OCI-LY7 (cell line): ENCODE data around the gene MSL3B.
"Not testable (repeated sequence)": the region's sequence is repeated elsewhere in the genome, so short reads cannot be mapped to it uniquely, and the experiment has no call there.

Source experiments
- BruUV-seq: library from RNA; stranded (reverse); fragments of 400-500 nt; replicated peaks from 2 replicates; lab custom pipeline; 2021; lab: Mats Ljungman, UMichigan
- CTCF ChIA-PET: fragments of 300-600 bp; sonication (Branson Sonifier 250); formaldehyde crosslinking; loops from one replicate; lab custom pipeline; 2022; ENCODE audit warnings: antibody characterized with exemption; ENCODE audit not compliant: unreplicated experiment; lab: Charles Lee
- POLR2A ChIA-PET: fragments of 300-600 bp; sonication (Branson Sonifier 250); formaldehyde crosslinking; loops from one replicate; lab custom pipeline; 2022; ENCODE audit warnings: antibody characterized with exemption; lab: Charles Lee
- DNase-seq: peaks from one replicate; pipeline ENCODE4 v3.0.0-alpha.2; 2015; ENCODE audit warnings: low spot score
- H2AFZ ChIP-seq: fragments of 200-600 bp; sonication (generic), shearing (Covaris generic); 2 replicates; pipeline ENCODE4 v1.6.1; 2014; ENCODE audit warnings: mild to moderate bottlenecking, antibody characterized with exemption, low read length, moderate library complexity
- H3K27ac ChIP-seq: fragments of 200-600 bp; sonication (generic); 2 replicates; pipeline ENCODE4 v1.5.1; 2014; ENCODE audit warnings: mixed run types, low read depth, mild to moderate bottlenecking, moderate library complexity, low read length, inconsistent platforms; ENCODE audit not compliant: poor library complexity, severe bottlenecking
- H3K36me3 ChIP-seq: fragments of 200-600 bp; sonication (generic); 2 replicates; pipeline ENCODE4 v1.6.1; 2014; ENCODE audit warnings: mild to moderate bottlenecking, antibody characterized with exemption, low read length, moderate library complexity, mixed read lengths; ENCODE audit not compliant: insufficient read depth
- H3K4me1 ChIP-seq: fragments of 200-600 bp; sonication (generic); 2 replicates; pipeline ENCODE4 v1.5.1; 2014; ENCODE audit warnings: mild to moderate bottlenecking, low read length; ENCODE audit not compliant: insufficient read depth, poor library complexity, severe bottlenecking
- H3K4me2 ChIP-seq: fragments of 200-600 bp; sonication (generic); 2 replicates; pipeline ENCODE4 v1.6.1; 2014; ENCODE audit warnings: mild to moderate bottlenecking, low read length
- H3K4me3 ChIP-seq: fragments of 200-600 bp; sonication (generic); 2 replicates; pipeline ENCODE4 v1.5.1; 2014; ENCODE audit warnings: mild to moderate bottlenecking, low read depth, low read length; ENCODE audit not compliant: poor library complexity, severe bottlenecking
- H3K79me2 ChIP-seq: fragments of 200-600 bp; sonication (generic); 2 replicates; pipeline ENCODE4 v1.6.1; 2016; ENCODE audit warnings: low read depth, mild to moderate bottlenecking, low read length, moderate library complexity, mixed read lengths; ENCODE audit not compliant: insufficient read depth
- H3K9me2 ChIP-seq: fragments of 200-600 bp; sonication (generic); 2 replicates; pipeline ENCODE4 v1.6.1; 2016; ENCODE audit warnings: mild to moderate bottlenecking, low read length, mixed read lengths; ENCODE audit not compliant: insufficient read depth
- H3K9me3 ChIP-seq: fragments of 200-600 bp; sonication (generic); 2 replicates; pipeline ENCODE4 v1.6.1; 2014; ENCODE audit warnings: mild to moderate bottlenecking, mixed run types, low read length, mixed read lengths
- H4K20me1 ChIP-seq: fragments of 200-600 bp; sonication (generic); 2 replicates; pipeline ENCODE4 v1.6.1; 2014; ENCODE audit warnings: mild to moderate bottlenecking, antibody characterized with exemption, low read length, moderate library complexity, mixed read lengths; ENCODE audit not compliant: insufficient read depth
- EZH2phosphoT487 ChIP-seq: fragments of 200-600 bp; sonication (generic); IDR thresholded peaks from 2 replicates; pipeline ENCODE4 v1.6.1; 2018; ENCODE audit warnings: low read depth, borderline replicate concordance, mild to moderate bottlenecking, mixed run types, antibody characterized with exemption, low read length, moderate library complexity, mixed read lengths
- intact Hi-C: fragments of 100-400 bp; cut with micrococcal nuclease; formaldehyde crosslinking; loops from one replicate; pipeline ENCODE4 v1.10.0; 2022; ENCODE audit not compliant: unreplicated experiment
- TF ChIP-seq, protein P1 (sequence below): fragments of 200-600 bp; sonication (generic); conservative IDR thresholded peaks from 2 replicates; pipeline ENCODE4 v1.5.1; 2014; ENCODE audit warnings: mild to moderate bottlenecking, antibody characterized with exemption, low read length, moderate library complexity, mixed read lengths

The MSL3B gene

GRCh38 chr2:233901884-233902283 lies 33.7 kb upstream of the MSL3B start:
- no peaks in the 10 kb centered on the region for H3K79me2 ChIP-seq
- CTCF ChIA-PET = no interaction called here
- H4K20me1 ChIP-seq = no peaks in the 10 kb centered on the region; the same call in 1 of the 2 replicates
- no peak overlapping the region for H3K4me3 ChIP-seq
- no peak overlapping the region for H3K4me2 ChIP-seq
- POLR2A ChIA-PET = interaction anchor here (0.6 to 1.0 kb wide), 2 partner anchors 13 to 138 kb away, joined by 3 read pairs; no protein-coding TSS in a partner anchor
- TF ChIP-seq, protein P1, sequence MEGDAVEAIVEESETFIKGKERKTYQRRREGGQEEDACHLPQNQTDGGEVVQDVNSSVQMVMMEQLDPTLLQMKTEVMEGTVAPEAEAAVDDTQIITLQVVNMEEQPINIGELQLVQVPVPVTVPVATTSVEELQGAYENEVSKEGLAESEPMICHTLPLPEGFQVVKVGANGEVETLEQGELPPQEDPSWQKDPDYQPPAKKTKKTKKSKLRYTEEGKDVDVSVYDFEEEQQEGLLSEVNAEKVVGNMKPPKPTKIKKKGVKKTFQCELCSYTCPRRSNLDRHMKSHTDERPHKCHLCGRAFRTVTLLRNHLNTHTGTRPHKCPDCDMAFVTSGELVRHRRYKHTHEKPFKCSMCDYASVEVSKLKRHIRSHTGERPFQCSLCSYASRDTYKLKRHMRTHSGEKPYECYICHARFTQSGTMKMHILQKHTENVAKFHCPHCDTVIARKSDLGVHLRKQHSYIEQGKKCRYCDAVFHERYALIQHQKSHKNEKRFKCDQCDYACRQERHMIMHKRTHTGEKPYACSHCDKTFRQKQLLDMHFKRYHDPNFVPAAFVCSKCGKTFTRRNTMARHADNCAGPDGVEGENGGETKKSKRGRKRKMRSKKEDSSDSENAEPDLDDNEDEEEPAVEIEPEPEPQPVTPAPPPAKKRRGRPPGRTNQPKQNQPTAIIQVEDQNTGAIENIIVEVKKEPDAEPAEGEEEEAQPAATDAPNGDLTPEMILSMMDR = no peak
- no peak for TF ChIP-seq EZH2phosphoT487
- BruUV-seq = no TSS peak
- H3K9me3 ChIP-seq = no peaks in the 10 kb centered on the region
- no peaks in the 10 kb centered on the region for H3K36me3 ChIP-seq
- no peaks in the 10 kb centered on the region for H3K9me2 ChIP-seq
- H3K27ac ChIP-seq = no peak overlapping the region
- intact Hi-C loops = no loop called here
- DNase-seq = no peak
- no peak overlapping the region for H2AFZ ChIP-seq
- H3K4me1 ChIP-seq = no peaks in the 10 kb centered on the region

DNA sequence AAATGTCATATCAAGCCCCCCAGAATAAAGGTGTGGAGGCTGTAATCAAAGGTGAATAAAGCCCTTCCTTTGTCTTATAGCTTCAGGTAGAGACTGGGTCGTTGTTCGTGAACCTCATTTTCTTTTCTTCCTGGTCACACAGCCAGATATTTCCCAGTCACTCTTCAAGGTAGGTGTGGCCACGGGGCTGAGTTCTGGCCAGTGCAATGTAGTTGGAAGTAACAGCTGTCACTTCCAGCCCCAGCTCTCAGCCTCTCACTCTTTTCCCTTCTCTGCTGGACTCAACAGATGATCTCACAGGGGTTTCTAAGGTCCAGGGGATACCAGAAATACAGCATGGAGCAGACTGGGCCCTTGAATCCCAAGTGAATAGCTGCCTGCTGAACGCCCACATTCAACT lies 33.2 kb upstream of the MSL3B start:
- no peak overlapping the region for H3K27ac ChIP-seq
- no peaks in the 10 kb centered on the region for H3K79me2 ChIP-seq
- BruUV-seq = no TSS peak
- intact Hi-C loops = no loop called here
- no peaks in the 10 kb centered on the region for H3K9me3 ChIP-seq
- no peaks in the 10 kb centered on the region; the same call in 1 of the 2 replicates for H4K20me1 ChIP-seq
- TF ChIP-seq, protein P1 = no peak
- TF ChIP-seq EZH2phosphoT487 = no peak
- no peak overlapping the region for H2AFZ ChIP-seq
- ChIA-PET CTCF (no interaction called here), POLR2A (interaction anchor here (0.7 to 1.0 kb wide), 2 partner anchors 12 to 298 kb away, joined by 3 read pairs; no protein-coding TSS in a partner anchor)
- no peak overlapping the region for H3K4me2 ChIP-seq
- no peak overlapping the region for H3K4me3 ChIP-seq
- no peak for DNase-seq
- H3K9me2 ChIP-seq = no peaks in the 10 kb centered on the region
- no peaks in the 10 kb centered on the region for H3K4me1 ChIP-seq
- no peaks in the 10 kb centered on the region for H3K36me3 ChIP-seq

- not testable (repeated sequence) for BruUV-seq
These were observed 28.1 kb upstream of the MSL3B start for GRCh38 chr2:233896253-233896652.

More at GRCh38 chr2:233896253-233896652, 28.1 kb upstream of the MSL3B start:
- CTCF ChIA-PET, H3K4me3 ChIP-seq, intact Hi-C loops, H3K27ac ChIP-seq, H3K9me2 ChIP-seq, DNase-seq, H3K79me2 ChIP-seq, H2AFZ ChIP-seq, H3K9me3 ChIP-seq, H3K4me2 ChIP-seq, H3K4me1 ChIP-seq, H3K36me3 ChIP-seq, POLR2A ChIA-PET, H4K20me1 ChIP-seq: not testable (repeated sequence)
